Measurements from ENCODE around the gene EP400.

EP400 gene

GRCh38 chr12:131949431-131950181 lies at the start of gene EP400:
TSS of gene EP400 (plus strand) at chr12:131949942. CDS start at chr12:131960620, 10,678 bp downstream.
- DNase-seq (ENCODE audit: low spot score) = peak; percentile 86

GRCh38 chr12:131900397-131900796 lies 49.3 kb upstream of the EP400 start:
- no peak for DNase-seq (ENCODE audit: low spot score)

- DNase-seq (ENCODE audit: low spot score) = no peak
Measured at GRCh38 chr12:131901431-131902331, 48.1 kb upstream of the EP400 start.

- DNase-seq (ENCODE audit: low spot score) = no peak
Measured at GRCh38 chr12:131902332-131903241, 47.2 kb upstream of the EP400 start.

GRCh38 chr12:131903270-131904255 lies 46.2 kb upstream of the EP400 start:
- no peak for DNase-seq (ENCODE audit: low spot score)

GRCh38 chr12:131904346-131904745 lies 45.4 kb upstream of the EP400 start:
- DNase-seq (ENCODE audit: low spot score) = no peak

GRCh38 chr12:131905081-131905629 lies 44.6 kb upstream of the EP400 start:
- no peak for DNase-seq (ENCODE audit: low spot score)

- no peak for DNase-seq (ENCODE audit: low spot score)
Measured at GRCh38 chr12:131905630-131906091, 44.1 kb upstream of the EP400 start.

- no peak for DNase-seq (ENCODE audit: low spot score)
Measured at GRCh38 chr12:131907379-131908091, 42.2 kb upstream of the EP400 start.

GRCh38 chr12:131908092-131909080 lies 41.4 kb upstream of the EP400 start:
- DNase-seq (ENCODE audit: low spot score) = no peak

- DNase-seq (ENCODE audit: low spot score) = no peak
Measured at GRCh38 chr12:131909081-131909751, 40.5 kb upstream of the EP400 start.

- no peak for DNase-seq (ENCODE audit: low spot score)
Measured at GRCh38 chr12:131909752-131910219, 40.0 kb upstream of the EP400 start.

- DNase-seq (ENCODE audit: low spot score) = no peak
Measured at GRCh38 chr12:131910302-131911027, 39.3 kb upstream of the EP400 start.

GRCh38 chr12:131911028-131911650 lies 38.6 kb upstream of the EP400 start:
- no peak for DNase-seq (ENCODE audit: low spot score)

- no peak for DNase-seq (ENCODE audit: low spot score)
Measured at GRCh38 chr12:131911851-131912477, 37.8 kb upstream of the EP400 start.
